Astrocyte (in vitro differentiated cells and primary cell): ENCODE results near the gene DLGAP5. TPM values are rescaled to one million over a fixed set of nuclear protein-coding genes. Genes with fewer than 3 reads are reported as not detected.

ENCODE experiments used
- DNase-seq: peaks from one replicate; pipeline ENCODE4 v3.0.0-alpha.2; 2010; ENCODE audit warnings: low read depth
- FAIRE-seq: peaks from 2 replicates; lab custom pipeline; 2011; peaks lifted over from hg19 to GRCh38; lab: Jason Lieb, UNC
- H2AFZ ChIP-seq: 2 replicates; pipeline ENCODE4 v1.6.0; 2012; ENCODE audit warnings: low read depth, low read length, inconsistent platforms
- H3K27ac ChIP-seq: 2 replicates; pipeline ENCODE4 v1.5.1; 2011; ENCODE audit warnings: low read depth, low read length, inconsistent platforms
- H3K27me3 ChIP-seq: 2 replicates; pipeline ENCODE4 v1.6.0; 2011; ENCODE audit warnings: low read length, inconsistent platforms; ENCODE audit not compliant: insufficient read depth
- H3K36me3 ChIP-seq: 2 replicates; pipeline ENCODE4 v1.5.1; 2011; ENCODE audit warnings: low read length, inconsistent platforms; ENCODE audit not compliant: insufficient read depth
- H3K4me1 ChIP-seq: 2 replicates; pipeline ENCODE4 v1.5.1; 2011; ENCODE audit warnings: low read length, inconsistent platforms; ENCODE audit not compliant: insufficient read depth
- H3K4me2 ChIP-seq: 2 replicates; pipeline ENCODE4 v1.6.0; 2012; ENCODE audit warnings: low read length, inconsistent platforms
- H3K4me3 ChIP-seq: 2 replicates; pipeline ENCODE4 v1.5.1; 2011; ENCODE audit warnings: low read depth, mild to moderate bottlenecking, low read length, inconsistent platforms; ENCODE audit not compliant: insufficient read depth
- H3K79me2 ChIP-seq: 2 replicates; pipeline ENCODE4 v1.6.0; 2012; ENCODE audit warnings: mild to moderate bottlenecking, low read length, inconsistent platforms; ENCODE audit not compliant: insufficient read depth
- H3K9ac ChIP-seq: 2 replicates; pipeline ENCODE4 v1.6.0; 2012; ENCODE audit warnings: mild to moderate bottlenecking, low read length, inconsistent platforms
- H3K9me3 ChIP-seq: 2 replicates; pipeline ENCODE4 v1.5.1; 2012; ENCODE audit warnings: low read depth, mild to moderate bottlenecking, low read length, inconsistent platforms; ENCODE audit not compliant: insufficient read depth
- H4K20me1 ChIP-seq: 2 replicates; pipeline ENCODE4 v1.6.0; 2012; ENCODE audit warnings: low read length, inconsistent platforms; ENCODE audit not compliant: insufficient read depth
- H3K27ac Mint-ChIP-seq: one replicate; pipeline ENCODE4 v1.8.0; 2021; ENCODE audit warnings: mild to moderate bottlenecking, mixed read lengths; ENCODE audit not compliant: unreplicated experiment
- H3K27me3 Mint-ChIP-seq: one replicate; pipeline ENCODE4 v1.8.0; 2021; ENCODE audit warnings: low read depth, mixed read lengths; ENCODE audit not compliant: unreplicated experiment
- H3K36me3 Mint-ChIP-seq: one replicate; pipeline ENCODE4 v1.8.0; 2021; ENCODE audit warnings: low read depth, mixed read lengths; ENCODE audit not compliant: unreplicated experiment
- H3K4me1 Mint-ChIP-seq: one replicate; pipeline ENCODE4 v1.8.0; 2021; ENCODE audit warnings: low read depth, mixed read lengths; ENCODE audit not compliant: unreplicated experiment
- H3K4me3 Mint-ChIP-seq: one replicate; pipeline ENCODE4 v1.8.0; 2021; ENCODE audit warnings: mild to moderate bottlenecking, moderate library complexity, mixed read lengths; ENCODE audit not compliant: unreplicated experiment
- H3K9me3 Mint-ChIP-seq: one replicate; pipeline ENCODE4 v1.8.0; 2021; ENCODE audit warnings: mild to moderate bottlenecking, mixed read lengths; ENCODE audit not compliant: unreplicated experiment
- CTCF ChIP-seq: IDR thresholded peaks from 2 replicates; pipeline ENCODE4 v1.5.1; 2011; ENCODE audit warnings: low read depth, mild to moderate bottlenecking, inconsistent platforms, low read length, moderate library complexity; ENCODE audit not compliant: insufficient read depth
- EZH2 ChIP-seq: IDR thresholded peaks from 2 replicates; pipeline ENCODE4 v1.6.1; 2012; ENCODE audit warnings: mild to moderate bottlenecking, low read length, inconsistent platforms; ENCODE audit not compliant: insufficient read depth
- total RNA-seq: library from RNA; stranded (reverse); gene quantifications from 2 replicates; pipeline ENCODE4 v1.2.1, GENCODE V29; 2021

Gene DLGAP5
- total RNA-seq, 1 donor from 2014 or later = 5.4 TPM

- no peaks in the 10 kb centered on the region for H3K9me3 ChIP-seq
- no peaks in the 10 kb centered on the region for H3K36me3 ChIP-seq
- FAIRE-seq (no peak), DNase-seq (peak; percentile 88)
- no peak overlapping the region for H3K4me3 Mint-ChIP-seq
- no peaks in the 10 kb centered on the region for H3K79me2 ChIP-seq
- no peak overlapping the region for H3K4me3 ChIP-seq
- no peak overlapping the region for H3K27ac ChIP-seq
- H4K20me1 ChIP-seq = no peaks in the 10 kb centered on the region
- no peaks in the 10 kb centered on the region for H3K4me1 ChIP-seq
- no peak overlapping the region for H2AFZ ChIP-seq
- no peak overlapping the region for H3K27ac Mint-ChIP-seq
- H3K27me3 ChIP-seq = no peaks in the 10 kb centered on the region
- H3K9me3 Mint-ChIP-seq = peaks cover 2% of the 10 kb centered on the region
- no peaks in the 10 kb centered on the region for H3K36me3 Mint-ChIP-seq
- TF ChIP-seq EZH2 = no peak
- TF ChIP-seq CTCF = no peak
- H3K27me3 Mint-ChIP-seq = no peaks in the 10 kb centered on the region
- no peak overlapping the region for H3K9ac ChIP-seq
- H3K4me2 ChIP-seq = peak overlapping the region; percentile 19
- peaks cover 4% of the 10 kb centered on the region for H3K4me1 Mint-ChIP-seq
Measured at GRCh38 chr14:55221186-55221585, 29.8 kb upstream of the DLGAP5 start.

- no peak for DNase-seq
- H3K4me1 ChIP-seq = no peaks in the 10 kb centered on the region
- no peak overlapping the region for H3K4me3 ChIP-seq
- Mint-ChIP-seq H3K4me1 (peaks cover 4% of the 10 kb centered on the region), H3K27me3 (no peaks in the 10 kb centered on the region), H3K27ac (no peak overlapping the region), H3K4me3 (no peak overlapping the region), H3K36me3 (no peaks in the 10 kb centered on the region), H3K9me3 (peaks cover 1% of the 10 kb centered on the region)
- TF ChIP-seq CTCF (no peak), EZH2 (no peak)
- H3K27me3 ChIP-seq = no peaks in the 10 kb centered on the region
- no peak overlapping the region for H2AFZ ChIP-seq
- FAIRE-seq = no peak
- H3K9ac ChIP-seq = no peak overlapping the region
- H3K9me3 ChIP-seq = no peaks in the 10 kb centered on the region
- H3K27ac ChIP-seq = no peak overlapping the region
- H3K4me2 ChIP-seq = no peak overlapping the region
- no peaks in the 10 kb centered on the region for H4K20me1 ChIP-seq
- H3K79me2 ChIP-seq = no peaks in the 10 kb centered on the region
- no peaks in the 10 kb centered on the region for H3K36me3 ChIP-seq
Measured at GRCh38 chr14:55220230-55220629, 28.8 kb upstream of the DLGAP5 start.

- Mint-ChIP-seq H3K4me1 (peaks cover 5% of the 10 kb centered on the region), H3K27me3 (no peaks in the 10 kb centered on the region), H3K9me3 (no peaks in the 10 kb centered on the region), H3K4me3 (no peak overlapping the region), H3K36me3 (no peaks in the 10 kb centered on the region), H3K27ac (no peak overlapping the region)
- no peak overlapping the region for H3K4me2 ChIP-seq
- no peak for DNase-seq
- H3K9me3 ChIP-seq = no peaks in the 10 kb centered on the region
- H4K20me1 ChIP-seq = no peaks in the 10 kb centered on the region
- H3K4me1 ChIP-seq = no peaks in the 10 kb centered on the region
- no peak for FAIRE-seq
- no peak for TF ChIP-seq EZH2
- TF ChIP-seq CTCF = no peak
- no peaks in the 10 kb centered on the region for H3K79me2 ChIP-seq
- H3K36me3 ChIP-seq = no peaks in the 10 kb centered on the region
- no peak overlapping the region for H2AFZ ChIP-seq
- H3K9ac ChIP-seq = no peak overlapping the region
- H3K27me3 ChIP-seq = no peaks in the 10 kb centered on the region
- no peak overlapping the region for H3K27ac ChIP-seq
- H3K4me3 ChIP-seq = no peak overlapping the region
Measured at GRCh38 chr14:55212634-55213033, 21.2 kb upstream of the DLGAP5 start.
